CD4-positive, CD25-positive, alpha-beta regulatory T cell (primary cell): ENCODE measurements around the gene FOXJ1. TPM values are rescaled to one million over a fixed set of nuclear protein-coding genes. Genes with fewer than 3 reads are reported as not detected.
A peak's percentile ranks its signal among the peaks of the same experiment; 100 is the strongest.

Source experiments
- ATAC-seq, 2 donors: fragments of 150-1000 bp; cut with Tn5 transposase; one replicate each; pipeline ENCODE4 v1.10.0; 2021; ENCODE audit warnings: low read depth in 2 of 2, moderate number of reproducible peaks in 2 of 2, moderate library complexity in 1 of 2
- DNase-seq, 3 donors: peaks; one replicate each; pipeline versions ENCODE4 v3.0.0 to v3.0.0-alpha.2; 2012 to 2022; ENCODE audit warnings: mixed read lengths in 1 of 3
- H3K27ac ChIP-seq: one replicate; pipeline ENCODE4 v1.7.0; 2013; ENCODE audit warnings: mild to moderate bottlenecking, low read length; ENCODE audit not compliant: insufficient read depth, poor library complexity, severe bottlenecking
- H3K27me3 ChIP-seq: one replicate; pipeline ENCODE4 v1.7.0; 2013; ENCODE audit warnings: low read length; ENCODE audit not compliant: control insufficient read depth, insufficient read depth
- H3K36me3 ChIP-seq: one replicate; pipeline ENCODE4 v1.7.0; 2013; ENCODE audit warnings: mild to moderate bottlenecking, low read length, moderate library complexity; ENCODE audit not compliant: control insufficient read depth, insufficient read depth
- H3K4me1 ChIP-seq: 2 replicates; pipeline ENCODE4 v1.7.0; 2013; ENCODE audit warnings: mild to moderate bottlenecking, low read length; ENCODE audit not compliant: insufficient read depth, control insufficient read depth, poor library complexity, severe bottlenecking
- H3K4me3 ChIP-seq: one replicate; pipeline ENCODE4 v1.7.0; 2013; ENCODE audit warnings: low read depth, mild to moderate bottlenecking, low read length, moderate library complexity
- H3K9me3 ChIP-seq, 2 experiments: 1 replicate in 1 of 2; 2 replicates in 1 of 2; pipeline ENCODE4 v1.7.0; 2013; ENCODE audit warnings: low read length in 2 of 2, mild to moderate bottlenecking in 1 of 2, moderate library complexity in 1 of 2; ENCODE audit not compliant: control insufficient read depth in 2 of 2
- H3K27ac Mint-ChIP-seq, 3 donors: one replicate each; pipeline ENCODE4 v1.8.0; 2020 to 2022; ENCODE audit warnings: mild to moderate bottlenecking in 3 of 3, mixed read lengths in 3 of 3, moderate library complexity in 2 of 3
- H3K27me3 Mint-ChIP-seq: one replicate; pipeline ENCODE4 v1.8.0; 2022; ENCODE audit warnings: mild to moderate bottlenecking, mixed read lengths
- H3K36me3 Mint-ChIP-seq: one replicate; pipeline ENCODE4 v1.8.0; 2020; ENCODE audit warnings: mixed read lengths
- H3K4me1 Mint-ChIP-seq, 4 donors: one replicate each; pipeline ENCODE4 v1.8.0; 2020 to 2022; ENCODE audit warnings: mixed read lengths in 4 of 4, mild to moderate bottlenecking in 1 of 4
- H3K4me3 Mint-ChIP-seq, 4 donors: one replicate each; pipeline ENCODE4 v1.8.0; 2020 to 2022; ENCODE audit warnings: mild to moderate bottlenecking in 4 of 4, mixed read lengths in 4 of 4, moderate library complexity in 3 of 4
- H3K9me3 Mint-ChIP-seq, 7 donors: one replicate each; pipeline ENCODE4 v1.8.0; 2020 to 2022; ENCODE audit warnings: mixed read lengths in 7 of 7, mild to moderate bottlenecking in 3 of 7, moderate library complexity in 2 of 7
- polyA plus RNA-seq, 4 donors: library from polyadenylated mRNA; unstranded; fragments of 300-500 nt; fragmentation: Illumina TruSeq; gene quantifications; one replicate each; pipeline ENCODE4 v1.2.3, GENCODE V29; 2021
- total RNA-seq: library from RNA; stranded (reverse); gene quantifications from one replicate; pipeline ENCODE4 v1.2.3, GENCODE V29; 2022

FOXJ1 gene
- total and polyA plus RNA-seq, 5 donors from 2014 or later: 0.14 to 1.0 (median 0.24) TPM; not detected in 2

- ATAC-seq: peak; percentile 64
- Histone ChIP-seq H3K4me3 (peak overlapping the region; percentile 64), H3K36me3 (no peaks in the 10 kb centered on the region), H3K27me3 (no peaks in the 10 kb centered on the region), H3K4me1 (peaks cover 66% of the 10 kb centered on the region), H3K9me3 (no peaks in the 10 kb centered on the region), H3K27ac (peak overlapping the region; percentile 94)
- peaks cover 18% of the 10 kb centered on the region for H3K27me3 Mint-ChIP-seq
- peaks cover 0 to 2% (median 0%) of the 10 kb centered on the region in 7 donors for H3K9me3 Mint-ChIP-seq
- H3K27ac Mint-ChIP-seq: peak overlapping the region; percentile 97 to 98 (median 98)
- DNase-seq: peak; percentile 35 to 87 (median 71)
- H3K4me1 Mint-ChIP-seq: peaks cover 13 to 86% (median 39%) of the 10 kb centered on the region in 4 donors
- H3K4me3 Mint-ChIP-seq: peak overlapping the region; percentile 62 to 90 (median 72)
- peaks cover 11% of the 10 kb centered on the region for H3K36me3 Mint-ChIP-seq
Measured at GRCh38 chr17:76145231-76146052, 4.4 kb upstream of the FOXJ1 start.

GRCh38 chr17:76142585-76143041, 1.6 kb upstream of the FOXJ1 start:
- Histone ChIP-seq H3K27ac (peak overlapping the region; percentile 36), H3K4me1 (peaks cover 73% of the 10 kb centered on the region), H3K9me3 (no peaks in the 10 kb centered on the region), H3K27me3 (no peaks in the 10 kb centered on the region), H3K4me3 (no peak overlapping the region), H3K36me3 (no peaks in the 10 kb centered on the region)
- H3K4me1 Mint-ChIP-seq: peaks cover 13 to 71% (median 35%) of the 10 kb centered on the region in 4 donors
- peak overlapping the region; percentile 28 to 88 (median 80) for H3K4me3 Mint-ChIP-seq
- peaks cover 5% of the 10 kb centered on the region for H3K36me3 Mint-ChIP-seq
- DNase-seq (no peak), ATAC-seq (no peak)
- H3K27me3 Mint-ChIP-seq: peaks cover 22% of the 10 kb centered on the region
- peak overlapping the region; percentile 92 to 95 (median 92) for H3K27ac Mint-ChIP-seq
- peaks cover 0 to 2% (median 0%) of the 10 kb centered on the region in 7 donors for H3K9me3 Mint-ChIP-seq

- ATAC-seq (no peak), DNase-seq (no peak)
- Mint-ChIP-seq H3K4me1 (peaks cover 13 to 66% (median 33%) of the 10 kb centered on the region in 4 donors), H3K27me3 (peaks cover 22% of the 10 kb centered on the region), H3K27ac (peak overlapping the region in 2 of 3 donors; percentile 92), H3K9me3 (peaks cover 0 to 2% (median 0%) of the 10 kb centered on the region in 7 donors), H3K36me3 (peaks cover 4% of the 10 kb centered on the region), H3K4me3 (peak overlapping the region; percentile 63 to 88 (median 86))
- Histone ChIP-seq H3K27ac (peak overlapping the region; percentile 6), H3K36me3 (no peaks in the 10 kb centered on the region), H3K9me3 (no peaks in the 10 kb centered on the region), H3K27me3 (no peaks in the 10 kb centered on the region), H3K4me1 (peaks cover 73% of the 10 kb centered on the region), H3K4me3 (no peak overlapping the region)
Measured at GRCh38 chr17:76142039-76142584, 1.1 kb upstream of the FOXJ1 start.

GRCh38 chr17:76140661-76141211, 309 bp downstream of the FOXJ1 start:
- Mint-ChIP-seq H3K27me3 (peaks cover 22% of the 10 kb centered on the region), H3K9me3 (peaks cover 0 to 2% (median 0%) of the 10 kb centered on the region in 7 donors), H3K4me3 (peak overlapping the region; percentile 84 to 93 (median 90)), H3K27ac (peak overlapping the region in 1 of 3 donors; percentile 92), H3K4me1 (peaks cover 13 to 53% (median 29%) of the 10 kb centered on the region in 4 donors), H3K36me3 (no peaks in the 10 kb centered on the region)
- Histone ChIP-seq H3K27me3 (no peaks in the 10 kb centered on the region), H3K36me3 (no peaks in the 10 kb centered on the region), H3K4me3 (peak overlapping the region; percentile 40), H3K4me1 (peaks cover 60% of the 10 kb centered on the region), H3K9me3 (no peaks in the 10 kb centered on the region), H3K27ac (no peak overlapping the region)
- no peak for DNase-seq
- peak in 1 of 2 donors; percentile 2 for ATAC-seq

GRCh38 chr17:76139801-76140660, 1.0 kb downstream of the FOXJ1 start:
- H3K27ac ChIP-seq: no peak overlapping the region
- H3K36me3 Mint-ChIP-seq: no peaks in the 10 kb centered on the region
- H3K27ac Mint-ChIP-seq: peak overlapping the region in 2 of 3 donors; percentile 50 to 75
- H3K4me1 ChIP-seq: peaks cover 53% of the 10 kb centered on the region
- no peaks in the 10 kb centered on the region for H3K36me3 ChIP-seq
- ATAC-seq (peak; percentile 28 to 37), DNase-seq (peak in 2 of 3 donors; percentile 42 to 46)
- H3K4me3 Mint-ChIP-seq: peak overlapping the region; percentile 79 to 93 (median 85)
- peak overlapping the region; percentile 40 for H3K4me3 ChIP-seq
- H3K27me3 Mint-ChIP-seq: peaks cover 22% of the 10 kb centered on the region
- H3K9me3 ChIP-seq: no peaks in the 10 kb centered on the region
- peaks cover 0 to 2% (median 0%) of the 10 kb centered on the region in 7 donors for H3K9me3 Mint-ChIP-seq
- no peaks in the 10 kb centered on the region for H3K27me3 ChIP-seq
- H3K4me1 Mint-ChIP-seq: peaks cover 13 to 50% (median 23%) of the 10 kb centered on the region in 4 donors

- no peak for DNase-seq
- Histone ChIP-seq H3K27me3 (no peaks in the 10 kb centered on the region), H3K36me3 (no peaks in the 10 kb centered on the region), H3K4me1 (peaks cover 44% of the 10 kb centered on the region), H3K27ac (no peak overlapping the region), H3K4me3 (no peak overlapping the region), H3K9me3 (no peaks in the 10 kb centered on the region)
- Mint-ChIP-seq H3K4me3 (peak overlapping the region; percentile 25 to 78 (median 56)), H3K36me3 (no peaks in the 10 kb centered on the region), H3K27me3 (peaks cover 22% of the 10 kb centered on the region), H3K4me1 (peaks cover 13 to 45% (median 19%) of the 10 kb centered on the region in 4 donors), H3K27ac (peak overlapping the region in 1 of 3 donors; percentile 50), H3K9me3 (peaks cover 0 to 2% (median 0%) of the 10 kb centered on the region in 7 donors)
- ATAC-seq: no peak
Measured at GRCh38 chr17:76138896-76139752, 1.9 kb downstream of the FOXJ1 start.
